Lung microvascular endothelial cell (primary cell): ENCODE results near the gene BORA. TPM values are rescaled to one million over a fixed set of nuclear protein-coding genes. Genes with fewer than 3 reads are reported as not detected.
"Not testable (repeated sequence)": the region's sequence is repeated elsewhere in the genome, so short reads cannot be mapped to it uniquely, and the experiment has no call there.

ENCODE experiments used
- DNase-seq, 2 donors: peaks; one replicate each; pipeline versions ENCODE4 v3.0.0 to v3.0.0-alpha.2; 2010; ENCODE audit warnings: low read depth in 2 of 2
- total RNA-seq: library from RNA; depleted of rRNA; stranded (reverse); fragments of >200 nt; gene quantifications from 2 replicates; pipeline ENCODE4 v1.2.1, GENCODE V29; 2014

The BORA gene
- total RNA-seq, 1 donor from 2014 or later: 2.8 TPM

- DNase-seq: no peak
These were observed 32.5 kb downstream of the BORA start for GRCh38 chr13:72760189-72760588.

GRCh38 chr13:72763411-72763810 is 35.7 kb downstream of the BORA start:
- DNase-seq: peak in 1 of 2 donors; percentile 68

GRCh38 chr13:72774019-72774418 is 46.3 kb downstream of the BORA start:
- DNase-seq: no peak

GRCh38 chr13:72781451-72782439 is 54.0 kb downstream of the BORA start, which contains the start of the genes DIS3 and PIBF1:
DIS3 (minus strand) TSS chr13:72781900; CDS start chr13:72781832, 68 bp downstream.
PIBF1 (plus strand) TSS chr13:72782133; CDS start chr13:72783470, 1,337 bp downstream.
- DNase-seq: peak; percentile 96 to 98

GRCh38 chr13:72782717-72783116 is 55.0 kb downstream of the BORA start:
- peak; percentile 41 to 54 for DNase-seq

- not testable (repeated sequence) for DNase-seq
These were observed 57.0 kb downstream of the BORA start for GRCh38 chr13:72784679-72785078.

GRCh38 chr13:72788831-72789230 is 61.1 kb downstream of the BORA start:
- DNase-seq: no peak

- no peak for DNase-seq
These were observed 64.9 kb downstream of the BORA start for GRCh38 chr13:72792640-72793039.

GRCh38 chr13:72798817-72799216 is 71.1 kb downstream of the BORA start:
- DNase-seq: no peak

GRCh38 chr13:72804301-72804700 is 76.6 kb downstream of the BORA start:
- DNase-seq: no peak

Other genes starting within 250 kb of the BORA start
- 9.9 and 11.6 TPM in 2 replicates for gene MZT1, start 294 bp upstream of the BORA start, total RNA-seq
- 17.7 and 26.2 TPM in 2 replicates for gene DIS3, start 54.0 kb downstream of the BORA start, total RNA-seq
- gene PIBF1, start 54.2 kb downstream of the BORA start, total RNA-seq: 10.2 and 14.9 TPM in 2 replicates